GOT3 (cell line): ENCODE results near the gene MPV17.

Source experiments
- DNase-seq: peaks from one replicate; lab custom pipeline; 2025; ENCODE audit warnings: mixed read lengths; lab: John Stamatoyannopoulos, UW

The MPV17 gene

DNA sequence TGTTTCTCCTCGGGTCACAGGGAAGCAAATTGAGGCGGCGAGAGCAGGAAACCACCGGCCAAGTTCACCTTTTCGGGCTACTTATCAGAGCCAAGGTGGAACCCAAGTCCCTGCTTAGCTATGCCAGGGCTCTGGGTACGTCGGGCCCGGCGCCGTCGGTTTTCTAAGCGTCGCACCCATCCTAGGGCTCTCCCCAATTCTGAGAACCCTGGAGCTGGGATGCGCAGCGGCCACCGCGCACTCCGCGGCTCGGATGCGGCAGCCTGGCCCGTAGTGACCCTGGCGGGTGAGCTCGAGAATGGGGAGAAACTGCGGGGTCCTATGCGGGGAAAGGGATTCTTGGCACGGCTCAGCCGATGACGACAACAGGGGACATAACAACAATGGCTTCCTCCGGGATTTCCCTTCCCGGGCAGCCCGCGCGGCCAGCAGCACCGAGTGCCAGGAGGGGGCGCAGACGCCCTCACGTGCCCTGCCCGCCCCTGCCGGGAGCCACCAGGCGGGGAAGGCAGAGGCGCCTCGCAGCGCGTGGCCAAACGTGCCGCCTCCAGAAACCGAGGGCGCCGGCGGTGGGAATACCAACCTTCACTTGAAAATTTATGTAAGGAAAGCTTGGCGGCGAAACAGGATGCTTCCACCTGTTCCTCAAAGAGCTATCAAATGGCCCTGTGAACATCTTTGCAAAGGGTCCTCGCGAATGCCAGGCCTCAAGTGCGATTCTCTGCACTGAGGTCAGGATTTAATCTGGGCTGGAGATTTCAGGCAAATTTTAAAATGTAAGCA, 58.0 kb downstream of the MPV17 start:
- DNase-seq: no peak

DNA sequence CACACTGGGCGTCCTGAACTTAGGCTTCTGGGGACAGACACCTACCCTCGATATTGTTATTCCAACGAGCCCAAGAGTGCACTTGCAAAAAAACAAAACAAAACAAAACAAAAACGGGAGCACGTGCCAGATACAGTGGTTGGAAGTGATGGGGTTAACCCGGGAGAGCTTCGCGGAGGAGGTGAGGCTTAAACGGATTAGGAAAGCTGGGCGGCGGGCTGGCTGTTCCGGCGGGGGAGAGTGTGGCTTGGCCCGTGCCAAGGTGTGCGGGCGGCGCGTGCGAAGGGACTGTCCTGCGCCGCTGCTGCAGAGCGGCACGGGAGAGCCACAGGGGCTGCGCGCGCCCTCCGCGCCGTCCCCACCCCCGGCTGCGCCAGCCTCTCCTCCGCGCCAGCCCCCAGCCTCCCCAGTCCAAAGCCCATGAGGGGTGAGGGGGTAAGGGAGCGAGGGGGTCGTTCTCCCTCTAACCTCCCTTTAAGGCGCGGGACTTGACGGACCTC, 58.6 kb downstream of the MPV17 start:
- no peak for DNase-seq

DNA sequence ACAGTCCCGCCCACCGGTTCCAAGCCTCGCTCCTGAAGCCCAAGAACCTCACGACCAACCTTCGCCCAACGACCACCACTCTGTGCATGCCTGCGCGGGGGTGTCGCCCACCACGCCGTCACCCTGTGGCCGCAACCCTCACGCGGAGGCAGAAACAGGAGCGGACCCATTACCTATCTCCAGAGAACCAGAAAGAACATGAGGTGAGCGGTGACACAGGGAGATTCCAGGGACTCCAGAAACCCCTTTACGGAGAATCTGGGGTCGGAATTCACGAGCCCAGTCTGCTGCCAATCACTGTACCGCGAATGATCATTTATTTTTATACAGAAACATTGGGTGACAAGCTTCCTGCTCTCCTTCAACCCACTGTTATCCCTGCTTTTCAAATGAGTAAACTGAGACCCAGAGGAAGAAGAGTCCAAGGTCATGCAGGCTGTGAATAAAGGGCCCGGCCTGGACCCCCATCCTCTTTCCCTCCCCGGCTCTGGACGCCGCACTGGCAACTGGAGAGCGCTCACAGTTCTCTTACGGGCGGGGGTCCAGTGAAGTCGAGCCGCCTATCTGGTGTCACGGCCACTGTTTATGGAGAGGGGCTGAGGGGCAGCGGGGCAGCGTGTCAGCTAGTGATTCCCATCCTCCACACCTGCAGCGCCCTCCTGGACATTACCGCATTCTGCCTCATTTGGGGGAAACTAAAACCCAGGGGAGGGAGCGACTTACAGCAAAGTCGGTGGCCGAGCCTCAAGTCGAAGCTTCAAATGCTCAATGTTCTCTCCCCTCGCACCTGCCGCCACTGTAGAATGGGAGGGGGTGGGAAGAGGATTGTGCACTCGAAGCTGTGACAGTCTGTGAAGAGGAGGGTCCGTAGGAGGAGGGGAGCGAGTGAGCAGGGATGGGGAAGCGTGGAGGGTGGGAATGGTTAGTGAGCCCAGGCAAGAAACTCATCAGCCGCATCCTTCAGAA, 59.3 kb downstream of the MPV17 start:
- no peak for DNase-seq

DNA sequence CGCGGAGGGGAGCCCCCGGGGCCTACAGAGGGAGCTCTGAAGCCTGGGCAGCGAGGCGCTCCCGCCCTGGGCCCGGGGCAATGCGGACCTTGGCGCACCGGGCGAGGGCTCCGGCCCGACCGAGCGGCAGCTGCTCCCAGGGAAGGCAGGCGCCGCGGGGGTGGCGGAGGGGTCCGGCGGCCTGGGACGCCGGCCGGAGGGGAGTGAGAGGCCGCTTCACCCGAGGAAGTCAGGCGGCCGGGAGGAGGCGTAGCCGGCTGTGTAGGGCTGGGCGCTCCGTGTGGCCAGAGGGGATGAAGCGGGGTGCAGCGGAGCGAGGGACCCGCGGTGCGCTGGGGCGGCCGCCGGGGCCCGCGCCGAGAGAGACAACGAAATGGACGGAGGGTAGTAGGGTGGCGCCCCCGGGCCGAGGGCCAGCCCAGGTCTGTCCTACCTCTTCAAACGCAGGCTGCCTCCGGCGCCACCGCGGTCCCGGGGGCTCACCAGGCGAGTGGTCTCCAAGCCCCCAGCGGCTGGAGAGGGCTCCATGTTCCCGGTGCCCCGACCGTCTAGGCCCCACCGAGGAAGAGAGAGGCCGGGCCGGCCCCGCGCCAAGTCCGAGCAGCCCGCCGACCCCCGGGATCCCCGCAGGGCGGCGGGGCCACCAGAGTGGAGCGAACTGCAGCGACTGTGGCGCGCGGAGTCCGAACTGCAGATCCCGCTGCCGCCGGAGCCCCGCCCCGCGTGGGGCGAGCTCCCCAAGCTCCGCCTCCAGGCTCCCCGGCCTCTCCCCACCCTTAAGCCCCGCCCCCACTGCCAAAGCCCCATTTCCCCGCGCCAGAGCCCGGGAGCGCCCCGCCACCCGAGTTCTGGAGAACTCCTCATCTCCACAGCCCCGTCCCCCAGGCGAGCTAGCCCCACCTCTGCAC, 60.3 kb downstream of the MPV17 start, which contains the start of gene SLC30A3:
Gene SLC30A3 (minus strand): TSS at position 669 of the 908 bp plus-strand sequence. CDS start 141 bp downstream, at position 528.
- DNase-seq: no peak

DNA sequence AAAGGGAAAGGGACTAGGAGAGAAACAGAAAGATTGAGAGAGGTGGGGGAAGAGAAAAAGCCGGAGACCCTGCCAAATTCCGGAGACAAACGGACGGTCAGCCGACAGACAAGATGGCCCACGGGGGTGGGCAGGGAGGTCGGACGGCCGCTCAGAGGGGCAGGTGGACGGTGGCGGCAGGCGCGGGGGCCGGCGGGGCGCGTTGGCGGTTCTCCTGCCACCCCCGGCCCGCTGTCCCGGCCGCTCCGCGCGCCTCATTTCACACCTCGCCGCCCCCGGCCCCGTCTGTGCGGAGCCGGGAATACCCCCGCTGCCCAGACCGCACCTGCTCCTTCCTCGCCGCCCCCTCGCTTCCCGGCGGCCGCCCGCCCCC, 61.0 kb downstream of the MPV17 start:
- no peak for DNase-seq

DNA sequence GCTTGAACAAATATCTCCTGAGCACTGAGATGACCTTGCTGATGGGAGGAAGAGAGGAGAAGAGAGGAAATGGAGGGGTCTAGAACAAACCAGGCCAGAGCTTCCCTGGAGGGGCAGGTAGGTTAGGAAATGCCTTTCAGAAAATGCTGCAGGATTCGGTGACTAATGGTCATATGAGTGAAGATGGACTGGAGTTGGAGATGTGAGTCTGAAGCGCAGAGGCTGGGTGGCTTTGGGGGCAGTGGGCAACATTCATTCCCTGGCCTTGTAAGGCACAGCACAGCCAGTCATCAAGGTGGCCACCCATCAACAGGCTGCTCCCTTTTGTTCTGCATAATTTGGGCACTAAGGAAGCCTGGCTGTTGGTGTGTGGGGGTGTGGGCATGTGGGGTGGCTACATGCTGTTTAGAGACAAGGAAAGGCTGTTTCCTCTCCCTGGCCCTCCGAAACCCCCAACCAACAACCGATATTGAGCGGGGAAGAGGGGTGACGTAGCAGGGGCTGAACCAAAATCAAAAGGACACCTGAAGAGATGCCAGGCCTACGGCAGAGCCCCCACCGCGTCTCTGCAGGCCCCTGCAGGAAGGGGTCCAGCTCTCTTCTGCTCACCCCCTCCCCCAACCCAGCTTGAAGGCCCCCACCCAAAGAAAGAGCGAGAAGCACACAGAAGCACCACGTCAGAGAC, 61.5 kb downstream of the MPV17 start:
- DNase-seq: no peak
